ENCODE data around the gene ERC1.

Gene ERC1

GRCh38 chr12:1346126-1346525 lies 355.1 kb downstream of the ERC1 start:
- Histone ChIP-seq H3K4me3 (ENCODE audit: low read depth, low read length) (no peak overlapping the region), H3K27ac (ENCODE audit: extremely low read depth, low read depth, low read length) (no peak overlapping the region)
- CTCF ChIA-PET: no interaction called here
- TF ChIP-seq ZNF692 (tag by site-specific recombination; IDR thresholded peaks at IDR 0.05) (no peak), MYNN (tag by site-specific recombination; IDR thresholded peaks at IDR 0.05; ENCODE audit: borderline replicate concordance) (no peak), ZNF560 (tag by site-specific recombination; IDR thresholded peaks at IDR 0.05; ENCODE audit: borderline replicate concordance) (no peak), ZNF280D (tag by site-specific recombination; IDR thresholded peaks at IDR 0.05) (no peak), PRDM2 (tag by site-specific recombination; IDR thresholded peaks at IDR 0.05; ENCODE audit: borderline replicate concordance) (no peak), PRDM10 (tag by site-specific recombination; IDR thresholded peaks at IDR 0.05) (no peak), ZNF518A (tag by site-specific recombination; conservative IDR thresholded peaks at IDR 0.05; ENCODE audit: low read depth) (no peak), ZNF112 (tag by site-specific recombination; IDR thresholded peaks at IDR 0.05) (no peak), ZNF747 (tag by site-specific recombination; IDR thresholded peaks at IDR 0.05) (no peak), GLI2 (tag by site-specific recombination; IDR thresholded peaks at IDR 0.05; ENCODE audit: borderline replicate concordance, low read depth) (no peak), ZBTB26 (tag by site-specific recombination; optimal IDR thresholded peaks at IDR 0.05) (no peak), ZNF248 (tag by site-specific recombination; IDR thresholded peaks at IDR 0.05) (no peak), SP3 (tag by site-specific recombination; IDR thresholded peaks at IDR 0.05) (no peak), BCL11B (tag by site-specific recombination; IDR thresholded peaks at IDR 0.05; ENCODE audit: low read depth) (no peak), ZNF366 (tag by site-specific recombination; conservative IDR thresholded peaks at IDR 0.05) (no peak), ZNF561 (tag by site-specific recombination; IDR thresholded peaks at IDR 0.05; ENCODE audit: borderline replicate concordance) (no peak), ZNF791 (tag by site-specific recombination; IDR thresholded peaks at IDR 0.05) (no peak)

More at GRCh38 chr12:1346126-1346525, 355.1 kb downstream of the ERC1 start:
- POLR2A ChIA-PET: no interaction called here
- Histone ChIP-seq H3K4me1 (ENCODE audit: control insufficient read depth, insufficient read depth, low read length) (peaks cover 7% of the 10 kb centered on the region; the same call in 1 of the 2 replicates), H3K9me3 (ENCODE audit: control insufficient read depth, insufficient read depth, low read depth, low read length) (no peaks in the 10 kb centered on the region), H3K36me3 (ENCODE audit: control insufficient read depth in 2 of 2, insufficient read depth in 1 of 2, low read length in 2 of 2) (no peaks in the 10 kb centered on the region)
